H9 (cell line): ENCODE results near the gene TPCN2. TPM values are rescaled to one million over a fixed set of nuclear protein-coding genes. Genes with fewer than 3 reads are reported as not detected.

Experiments used
- DNase-seq: peaks from one replicate; pipeline ENCODE4 v3.0.0-alpha.2; 2017
- H2AFZ ChIP-seq: one replicate; pipeline ENCODE4 v1.6.1; 2013; ENCODE audit warnings: mild to moderate bottlenecking, low read length, control low read depth, moderate library complexity
- H2AK5ac ChIP-seq: 2 replicates; pipeline ENCODE4 v1.6.1; 2013; ENCODE audit warnings: low read length, control low read depth, mixed read lengths; ENCODE audit not compliant: insufficient read length
- H2BK120ac ChIP-seq: one replicate; pipeline ENCODE4 v1.6.1; 2013; ENCODE audit warnings: low read depth, mild to moderate bottlenecking, low read length, control low read depth, inconsistent platforms; ENCODE audit not compliant: poor library complexity, severe bottlenecking
- H2BK12ac ChIP-seq: 2 replicates; pipeline ENCODE4 v1.6.1; 2013; ENCODE audit warnings: low read length, control low read depth, mixed read lengths, low read depth; ENCODE audit not compliant: insufficient read length
- H2BK15ac ChIP-seq: 2 replicates; pipeline ENCODE4 v1.6.1; 2013; ENCODE audit warnings: low read depth, low read length, control low read depth
- H2BK20ac ChIP-seq: one replicate; pipeline ENCODE4 v1.6.1; 2013; ENCODE audit warnings: low read depth, mild to moderate bottlenecking, low read length, control low read depth, inconsistent platforms; ENCODE audit not compliant: poor library complexity, severe bottlenecking
- H2BK5ac ChIP-seq: 2 replicates; pipeline ENCODE4 v1.6.1; 2013; ENCODE audit warnings: low read length, control low read depth, mixed read lengths; ENCODE audit not compliant: insufficient read length
- H3K14ac ChIP-seq: 2 replicates; pipeline ENCODE4 v1.6.1; 2013; ENCODE audit warnings: low read length, control low read depth; ENCODE audit not compliant: insufficient read depth
- H3K18ac ChIP-seq: 2 replicates; pipeline ENCODE4 v1.6.1; 2013; ENCODE audit warnings: low read depth, mild to moderate bottlenecking, mixed read lengths, low read length, control low read depth; ENCODE audit not compliant: insufficient read length
- H3K23ac ChIP-seq: 2 replicates; pipeline ENCODE4 v1.6.1; 2013; ENCODE audit warnings: low read length, control low read depth, mixed read lengths, low read depth; ENCODE audit not compliant: insufficient read length
- H3K23me2 ChIP-seq: 2 replicates; pipeline ENCODE4 v1.6.1; 2013; ENCODE audit warnings: low read depth, mild to moderate bottlenecking, mixed read lengths, low read length, control low read depth; ENCODE audit not compliant: insufficient read length, poor library complexity, severe bottlenecking
- H3K27ac ChIP-seq: 2 replicates; pipeline ENCODE4 v1.5.1; 2013; ENCODE audit warnings: low read length, control low read depth, mixed read lengths, low read depth; ENCODE audit not compliant: insufficient read length
- H3K27me3 ChIP-seq: 2 replicates; pipeline ENCODE4 v1.6.1; 2013; ENCODE audit warnings: low read length, control low read depth, inconsistent platforms; ENCODE audit not compliant: insufficient read depth
- H3K4ac ChIP-seq: 2 replicates; pipeline ENCODE4 v1.6.1; 2013; ENCODE audit warnings: low read depth, mild to moderate bottlenecking, control low read depth, inconsistent platforms, low read length, moderate library complexity
- H3K4me1 ChIP-seq: 2 replicates; pipeline ENCODE4 v1.6.1; 2013; ENCODE audit warnings: low read length, control low read depth, inconsistent platforms; ENCODE audit not compliant: insufficient read depth
- H3K4me2 ChIP-seq: 2 replicates; pipeline ENCODE4 v1.6.1; 2013; ENCODE audit warnings: low read length, control low read depth, mixed read lengths; ENCODE audit not compliant: insufficient read length, insufficient read depth
- H3K56ac ChIP-seq: 2 replicates; pipeline ENCODE4 v1.6.1; 2013; ENCODE audit warnings: low read depth, mild to moderate bottlenecking, mixed read lengths, low read length, control low read depth; ENCODE audit not compliant: insufficient read length
- H3K79me1 ChIP-seq: 2 replicates; pipeline ENCODE4 v1.6.1; 2013; ENCODE audit warnings: low read depth, mild to moderate bottlenecking, moderate library complexity, low read length, control low read depth, inconsistent platforms; ENCODE audit not compliant: insufficient read depth, poor library complexity, severe bottlenecking
- H3K79me2 ChIP-seq: 2 replicates; pipeline ENCODE4 v1.6.1; 2013; ENCODE audit warnings: low read length, control low read depth, inconsistent platforms; ENCODE audit not compliant: insufficient read depth
- H3K9ac ChIP-seq: 2 replicates; pipeline ENCODE4 v1.6.1; 2013; ENCODE audit warnings: low read length, control low read depth, mixed read lengths; ENCODE audit not compliant: insufficient read length; ENCODE audit errors: extremely low read depth
- H3K9me3 ChIP-seq: one replicate; pipeline ENCODE4 v1.6.1; 2013; ENCODE audit warnings: low read depth, low read length, inconsistent platforms; ENCODE audit not compliant: control insufficient read depth
- H3T11ph ChIP-seq: one replicate; pipeline ENCODE4 v1.6.1; 2013; ENCODE audit warnings: mild to moderate bottlenecking, low read length, control low read depth, inconsistent platforms
- H4K20me1 ChIP-seq: one replicate; pipeline ENCODE4 v1.6.1; 2013; ENCODE audit not compliant: control insufficient read depth, insufficient read length, insufficient read depth
- H4K5ac ChIP-seq: 2 replicates; pipeline ENCODE4 v1.6.1; 2013; ENCODE audit warnings: low read depth, mild to moderate bottlenecking, mixed read lengths, low read length, control low read depth; ENCODE audit not compliant: insufficient read length
- H4K8ac ChIP-seq: replicated peaks from 2 replicates; pipeline ENCODE4 v1.6.1; 2013; ENCODE audit warnings: low read length, control low read depth, mixed read lengths, low read depth; ENCODE audit not compliant: insufficient read length
- H4K91ac ChIP-seq: 2 replicates; pipeline ENCODE4 v1.6.1; 2013; ENCODE audit warnings: low read depth, mild to moderate bottlenecking, moderate library complexity, mixed read lengths, low read length, control low read depth; ENCODE audit not compliant: insufficient read length
- H3K27ac Mint-ChIP-seq, 3 experiments: 2 replicates in 2 of 3; 3 replicates in 1 of 3; pipeline ENCODE4 v1.8.0; 2020 to 2021; ENCODE audit warnings: mixed read lengths in 3 of 3, mild to moderate bottlenecking in 1 of 3, moderate library complexity in 1 of 3
- H3K27me3 Mint-ChIP-seq: 2 replicates; pipeline ENCODE4 v1.8.0; 2021; ENCODE audit warnings: low read depth, mild to moderate bottlenecking, moderate library complexity, mixed read lengths
- H3K36me3 Mint-ChIP-seq, 3 experiments: 2 replicates in 2 of 3; 3 replicates in 1 of 3; pipeline ENCODE4 v1.8.0; 2020 to 2021; ENCODE audit warnings: low read depth in 3 of 3, mixed read lengths in 3 of 3; ENCODE audit not compliant: insufficient read depth in 1 of 3
- H3K4me1 Mint-ChIP-seq, 2 experiments: 2 replicates each; pipeline ENCODE4 v1.8.0; 2020; ENCODE audit warnings: mixed read lengths in 2 of 2
- H3K4me3 Mint-ChIP-seq, 2 experiments: 2 replicates in 1 of 2; 3 replicates in 1 of 2; pipeline ENCODE4 v1.8.0; 2020 to 2021; ENCODE audit warnings: mild to moderate bottlenecking in 2 of 2, mixed read lengths in 2 of 2, moderate library complexity in 1 of 2
- H3K9me3 Mint-ChIP-seq, 2 experiments: 2 replicates in 1 of 2; 3 replicates in 1 of 2; pipeline ENCODE4 v1.8.0; 2020; ENCODE audit warnings: mild to moderate bottlenecking in 2 of 2, mixed read lengths in 2 of 2, moderate library complexity in 1 of 2
- CTCF ChIP-seq: fragments of 200-600 bp; sonication (generic); conservative IDR thresholded peaks from 3 replicates; pipeline ENCODE4 v1.8.0; 2021; ENCODE audit warnings: antibody characterized with exemption, mild to moderate bottlenecking
- WGBS: extraction: QIAGEN DNeasy Blood & Tissue Kit; methylation state at CpG from one replicate; pipeline ENCODE4 v1.1.7; 2013; ENCODE audit warnings: missing lambda C conversion rate, low lambda C conversion rate, mixed read lengths; ENCODE audit not compliant: insufficient read length; ENCODE audit errors: extremely low coverage; 5-methylcytosine and 5-hydroxymethylcytosine counted together
- total RNA-seq: library from RNA; stranded (reverse); gene quantifications from 2 replicates; pipeline ENCODE4 v1.2.1, GENCODE V29; 2021

Gene TPCN2
- total RNA-seq, 1 experiment from 2014 or later, result 16.8 TPM

GRCh38 chr11:69057236-69057635, 8.5 kb downstream of the TPCN2 start:
- no peak overlapping the region for H3K14ac ChIP-seq
- no peak overlapping the region for H4K5ac ChIP-seq
- H3K56ac ChIP-seq, result no peak overlapping the region
- no peak overlapping the region for H3K4me2 ChIP-seq
- H3K4me1 Mint-ChIP-seq, result no peaks in the 10 kb centered on the region
- no peak overlapping the region for H3K27ac Mint-ChIP-seq
- H2BK15ac ChIP-seq, result no peak overlapping the region
- no CpG with 5 or more reads among the region's 15 CpGs for WGBS
- H3K9me3 Mint-ChIP-seq, result no peaks in the 10 kb centered on the region
- H4K8ac ChIP-seq, result no peak overlapping the region
- H2BK120ac ChIP-seq, result no peak overlapping the region
- no peaks in the 10 kb centered on the region for H3K27me3 Mint-ChIP-seq
- no peak overlapping the region for H2BK20ac ChIP-seq
- no peaks in the 10 kb centered on the region for H3K23me2 ChIP-seq
- H3K4me1 ChIP-seq, result no peaks in the 10 kb centered on the region
- no peak overlapping the region for H2AK5ac ChIP-seq
- H3K27ac ChIP-seq, result no peak overlapping the region
- no peak for TF ChIP-seq CTCF
- peaks cover 4% of the 10 kb centered on the region; the same call in 1 of the 2 replicates for H3K79me2 ChIP-seq
- no peaks in the 10 kb centered on the region for H3K79me1 ChIP-seq
- no peak overlapping the region for H2BK12ac ChIP-seq
- H3K27me3 ChIP-seq, result no peaks in the 10 kb centered on the region
- H4K20me1 ChIP-seq, result no peaks in the 10 kb centered on the region
- H3K36me3 Mint-ChIP-seq, result peaks cover 3 to 26% (median 13%) of the 10 kb centered on the region in 3 experiments; a peak in 6 of 7 replicates
- H3K9ac ChIP-seq, result no peak overlapping the region
- H2AFZ ChIP-seq, result no peak overlapping the region
- no peak overlapping the region for H3K4me3 Mint-ChIP-seq
- no peak for DNase-seq
- H3K18ac ChIP-seq, result no peak overlapping the region
- H2BK5ac ChIP-seq, result no peak overlapping the region
- no peak overlapping the region for H3T11ph ChIP-seq
- H3K4ac ChIP-seq, result no peak overlapping the region
- H3K9me3 ChIP-seq, result no peaks in the 10 kb centered on the region
- no peak overlapping the region for H3K23ac ChIP-seq
- no peak overlapping the region for H4K91ac ChIP-seq
